Large intestine (tissue), 3 donors: Measurements from ENCODE around the gene NOL12. TPM values are rescaled to one million over a fixed set of nuclear protein-coding genes. Genes with fewer than 3 reads are reported as not detected.

Source experiments
- DNase-seq, 2 donors: peaks; one replicate each; pipeline versions ENCODE4 v3.0.0 to v3.0.0-alpha.2; 2013
- H3K27ac ChIP-seq: one replicate; pipeline ENCODE4 v1.5.1; 2013; ENCODE audit warnings: low read length
- H3K27me3 ChIP-seq: 2 replicates; pipeline ENCODE4 v1.6.1; 2013; ENCODE audit warnings: low read length; ENCODE audit not compliant: control insufficient read depth, insufficient read depth
- H3K36me3 ChIP-seq: 2 replicates; pipeline ENCODE4 v1.6.1; 2013; ENCODE audit warnings: low read length; ENCODE audit not compliant: control insufficient read depth, insufficient read depth
- H3K4me1 ChIP-seq: one replicate; pipeline ENCODE4 v1.6.1; 2013; ENCODE audit warnings: low read length; ENCODE audit not compliant: control insufficient read depth, insufficient read depth
- H3K4me3 ChIP-seq: one replicate; pipeline ENCODE4 v1.5.1; 2013; ENCODE audit warnings: low read length
- H3K9me3 ChIP-seq: one replicate; pipeline ENCODE4 v1.6.1; 2013; ENCODE audit warnings: mild to moderate bottlenecking, low read depth, low read length, moderate library complexity; ENCODE audit not compliant: control insufficient read depth
- WGBS: methylation state at CpG from one replicate; pipeline ENCODE4 v1.1.5; 2013; ENCODE audit warnings: low lambda C conversion rate; ENCODE audit not compliant: insufficient coverage; 5-methylcytosine and 5-hydroxymethylcytosine counted together
- polyA plus RNA-seq: library from polyadenylated mRNA; unstranded; fragments of 120-200 nt; gene quantifications from one replicate; pipeline ENCODE4 v1.2.1, GENCODE V29; 2013

NOL12 gene
- polyA plus RNA-seq, 1 donor, result 18.1 TPM

GRCh38 chr22:37732699-37733607 lies 46.8 kb downstream of the NOL12 start:
- no peak for DNase-seq
- Histone ChIP-seq H3K4me3 (no peak overlapping the region), H3K27ac (peak overlapping the region; percentile 77), H3K27me3 (no peaks in the 10 kb centered on the region), H3K9me3 (peaks cover 3% of the 10 kb centered on the region), H3K4me1 (peaks cover 22% of the 10 kb centered on the region), H3K36me3 (no peaks in the 10 kb centered on the region)
- no CpG with 5 or more reads among the region's 19 CpGs for WGBS

GRCh38 chr22:37733625-37734401 lies 47.7 kb downstream of the NOL12 start:
- 80% methylated on average over 2 of the region's 11 CpGs for WGBS
- Histone ChIP-seq H3K9me3 (peaks cover 3% of the 10 kb centered on the region), H3K4me3 (no peak overlapping the region), H3K27me3 (no peaks in the 10 kb centered on the region), H3K36me3 (no peaks in the 10 kb centered on the region), H3K27ac (no peak overlapping the region), H3K4me1 (peaks cover 22% of the 10 kb centered on the region)
- no peak for DNase-seq

- H3K27me3 ChIP-seq, result no peaks in the 10 kb centered on the region
- no peak for DNase-seq
- no peak overlapping the region for H3K27ac ChIP-seq
- no peak overlapping the region for H3K4me3 ChIP-seq
- peaks cover 3% of the 10 kb centered on the region for H3K9me3 ChIP-seq
- WGBS, result no CpG with 5 or more reads among the region's 6 CpGs
- peaks cover 22% of the 10 kb centered on the region for H3K4me1 ChIP-seq
- no peaks in the 10 kb centered on the region for H3K36me3 ChIP-seq
These were observed 48.2 kb downstream of the NOL12 start for GRCh38 chr22:37734402-37734700.

- no CpG with 5 or more reads among the region's 16 CpGs for WGBS
- Histone ChIP-seq H3K36me3 (no peaks in the 10 kb centered on the region), H3K27ac (no peak overlapping the region), H3K4me1 (peaks cover 22% of the 10 kb centered on the region), H3K27me3 (no peaks in the 10 kb centered on the region), H3K9me3 (peaks cover 3% of the 10 kb centered on the region), H3K4me3 (no peak overlapping the region)
- DNase-seq, result no peak
These were observed 48.9 kb downstream of the NOL12 start for GRCh38 chr22:37734964-37735451.

- Histone ChIP-seq H3K27me3 (no peaks in the 10 kb centered on the region), H3K36me3 (no peaks in the 10 kb centered on the region), H3K9me3 (no peaks in the 10 kb centered on the region), H3K4me1 (peaks cover 17% of the 10 kb centered on the region), H3K27ac (peak overlapping the region; percentile 0), H3K4me3 (no peak overlapping the region)
- no CpG with 5 or more reads among the region's 12 CpGs for WGBS
- peak in 1 of 2 donors; percentile 35 for DNase-seq
These were observed 52.9 kb downstream of the NOL12 start for GRCh38 chr22:37739035-37739434.

GRCh38 chr22:37739611-37740049 lies 53.5 kb downstream of the NOL12 start:
- peaks cover 17% of the 10 kb centered on the region for H3K4me1 ChIP-seq
- no CpG with 5 or more reads among the region's 17 CpGs for whole genome bisulfite sequencing
- no peaks in the 10 kb centered on the region for H3K36me3 ChIP-seq
- H3K9me3 ChIP-seq, result no peaks in the 10 kb centered on the region
- no peak for DNase-seq
- no peak overlapping the region for H3K4me3 ChIP-seq
- H3K27ac ChIP-seq, result peak overlapping the region; percentile 0
- H3K27me3 ChIP-seq, result no peaks in the 10 kb centered on the region

DNA sequence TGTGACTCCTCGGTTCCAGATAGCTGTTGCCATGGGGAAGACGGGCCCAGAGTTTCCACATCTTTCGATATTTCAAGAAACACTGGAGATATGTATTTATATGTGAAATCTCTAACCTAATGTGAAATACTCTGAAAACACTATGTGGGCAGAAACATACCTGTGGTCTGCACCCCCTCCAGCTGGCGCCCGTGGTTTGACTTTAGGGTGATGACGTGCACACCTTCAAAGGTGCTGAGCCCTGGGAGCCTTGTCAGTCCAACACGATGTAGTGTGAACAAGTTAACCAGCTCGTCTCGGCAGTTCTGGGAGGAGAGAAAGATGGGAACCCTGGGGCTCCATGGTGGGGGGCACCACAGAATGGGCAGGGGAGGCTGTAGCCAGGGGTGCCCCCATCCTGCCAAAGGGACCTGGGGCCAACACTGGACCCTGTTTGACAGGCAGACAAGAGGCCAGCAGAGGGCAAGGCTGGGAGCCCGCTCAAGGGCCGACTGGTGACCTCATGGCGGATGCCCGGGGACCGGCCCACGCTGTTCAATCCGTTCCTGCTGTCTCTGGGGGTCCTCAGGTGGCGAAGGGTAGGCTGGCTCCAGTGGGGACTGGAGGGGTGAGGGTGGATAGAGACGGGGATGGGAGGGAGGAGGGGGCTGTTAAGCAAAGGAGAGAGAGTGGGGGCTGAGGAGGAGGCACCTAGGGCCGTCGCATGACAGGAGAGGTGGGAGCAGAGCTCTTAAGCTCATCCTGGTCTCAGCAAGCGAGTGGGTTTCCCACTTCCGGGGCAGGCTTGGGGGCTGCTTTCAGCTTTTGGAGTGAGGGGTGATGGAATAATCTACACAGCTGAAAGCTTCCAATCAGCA lies 54.5 kb downstream of the NOL12 start:
- H3K4me1 ChIP-seq, result peaks cover 14% of the 10 kb centered on the region
- no peaks in the 10 kb centered on the region for H3K36me3 ChIP-seq
- H3K27ac ChIP-seq, result peak overlapping the region; percentile 59
- H3K27me3 ChIP-seq, result no peaks in the 10 kb centered on the region
- no peak for DNase-seq
- H3K9me3 ChIP-seq, result no peaks in the 10 kb centered on the region
- H3K4me3 ChIP-seq, result no peak overlapping the region
- whole genome bisulfite sequencing, result 80% methylated on average over 2 of the region's 22 CpGs

- Histone ChIP-seq H3K4me1 (peaks cover 14% of the 10 kb centered on the region), H3K27me3 (no peaks in the 10 kb centered on the region), H3K27ac (peak overlapping the region; percentile 59), H3K36me3 (no peaks in the 10 kb centered on the region), H3K9me3 (no peaks in the 10 kb centered on the region), H3K4me3 (no peak overlapping the region)
- WGBS, result no CpG with 5 or more reads among the region's 9 CpGs
- peak; percentile 76 to 81 for DNase-seq
These were observed 55.2 kb downstream of the NOL12 start for GRCh38 chr22:37741312-37741795.

DNA sequence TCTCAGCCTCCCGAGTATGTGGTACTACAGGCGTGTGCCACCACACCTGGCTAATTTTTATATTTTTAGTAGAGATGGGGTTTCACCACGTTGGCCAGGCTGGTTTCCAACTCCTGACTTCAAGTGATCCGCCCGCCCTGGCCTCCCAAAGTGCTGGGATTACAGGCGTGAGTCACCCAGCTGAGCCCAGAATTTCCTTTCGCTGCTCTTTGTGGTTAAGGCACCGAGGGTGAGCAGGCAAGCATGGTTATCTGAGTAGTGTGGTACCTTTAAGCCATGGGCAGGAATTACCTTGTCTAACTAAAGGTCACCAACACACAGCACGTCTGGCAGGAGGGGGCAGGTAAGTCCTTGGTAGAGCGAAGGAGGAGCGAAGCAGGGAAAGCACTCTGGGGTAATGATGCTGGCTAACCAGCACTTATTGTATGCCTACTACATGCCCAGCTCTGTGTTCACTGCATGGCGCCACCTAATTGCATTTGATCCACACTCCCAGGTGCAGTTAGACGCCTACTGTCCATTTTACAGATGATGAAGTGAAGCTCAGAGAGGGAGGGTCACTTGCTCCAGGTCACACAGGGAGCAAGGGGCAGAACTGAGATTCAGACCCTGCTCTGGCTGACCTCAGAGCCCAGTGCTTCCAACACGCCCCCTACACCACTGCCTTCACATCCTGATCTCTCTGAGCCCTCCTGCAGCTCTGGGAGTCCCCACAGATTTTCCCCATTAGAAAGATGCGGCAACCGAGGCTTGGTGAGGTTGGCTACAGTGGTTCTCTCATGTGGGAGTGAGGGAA lies 56.4 kb downstream of the NOL12 start:
- no peaks in the 10 kb centered on the region for H3K9me3 ChIP-seq
- WGBS, result no CpG with 5 or more reads among the region's 16 CpGs
- H3K27me3 ChIP-seq, result no peaks in the 10 kb centered on the region
- H3K4me3 ChIP-seq, result no peak overlapping the region
- H3K4me1 ChIP-seq, result peaks cover 15% of the 10 kb centered on the region
- no peak for DNase-seq
- no peaks in the 10 kb centered on the region for H3K36me3 ChIP-seq
- no peak overlapping the region for H3K27ac ChIP-seq
